Right lobe of liver (tissue), 4 donors: ENCODE results near the gene TMEM238L.

Experiments
- CTCF ChIP-seq, 4 donors: fragments of 200-600 bp in 3 of 4; fragments of 450-650 bp in 1 of 4; IDR thresholded peaks; one replicate each; pipeline versions ENCODE4 v1.5.1 to v1.8.0; 2016 to 2022; ENCODE audit warnings: antibody characterized with exemption in 4 of 4, mild to moderate bottlenecking in 2 of 4
- POLR2A ChIP-seq: fragments of 450-650 bp; IDR thresholded peaks from one replicate; pipeline ENCODE4 v1.6.1; 2017; ENCODE audit warnings: antibody characterized with exemption, mild to moderate bottlenecking
- donor health status: DM: no; HTN: no; CAD: no.
- donor health status: DM: no; HTN: no; CAD: no.
- donor health status: DM: no; HTN: yes; CAD: no.

DNA sequence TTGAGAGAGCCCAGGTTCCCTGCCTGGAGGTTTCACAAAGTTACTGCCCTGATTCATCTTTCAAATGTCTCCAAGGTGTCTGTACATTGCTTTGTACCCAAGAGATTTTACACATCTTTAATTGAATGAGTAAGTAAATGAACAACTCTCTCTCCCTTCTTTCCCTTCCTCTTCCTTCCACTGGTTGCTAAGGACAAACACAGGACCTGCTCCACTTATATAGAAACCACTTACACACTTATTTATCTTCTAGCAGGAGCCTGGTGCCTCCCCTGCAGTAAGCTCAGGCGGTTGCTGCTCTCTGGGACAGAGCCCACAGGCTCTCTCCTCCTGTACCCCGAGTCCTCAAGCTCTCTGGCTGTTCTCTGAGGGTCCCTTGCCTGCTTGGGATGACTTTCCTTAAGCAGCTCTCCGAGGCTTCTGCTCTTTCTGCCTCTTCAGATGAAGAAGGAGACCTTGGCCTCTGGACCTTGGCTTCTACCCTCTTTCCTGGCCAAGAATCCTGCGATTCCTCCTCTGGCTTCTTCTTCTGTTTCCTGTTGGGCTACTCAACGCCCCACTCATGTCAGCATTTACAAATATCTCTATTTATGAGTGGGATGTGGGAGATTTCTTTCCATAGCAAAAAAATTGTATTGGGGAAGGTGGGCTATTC lies 24.1 kb upstream of the TMEM238L start:
- no peak for TF ChIP-seq CTCF (IDR thresholded peaks at IDR 0.05)
- TF ChIP-seq POLR2A: no peak
